Stimulated activated CD4-positive, alpha-beta T cell treated with anti-CD3 and anti-CD28 coated beads, TNF-alpha, amount 100 ng/mL, for 1 hour (primary cell): ENCODE data around the gene CTRB1.
"Not testable (repeated sequence)": the region's sequence is repeated elsewhere in the genome, so short reads cannot be mapped to it uniquely, and the experiment has no call there.

Source experiments
- DNase-seq, 3 donors: peaks; one replicate each; pipeline ENCODE4 v3.0.0-alpha.2; 2020; ENCODE audit warnings: low read depth in 3 of 3, low spot score in 1 of 3

Gene CTRB1

GRCh38 chr16:75267631-75268264, 49.0 kb downstream of the CTRB1 start:
- DNase-seq = no peak

GRCh38 chr16:75269358-75269757, 50.6 kb downstream of the CTRB1 start:
- DNase-seq = not testable (repeated sequence)

DNA sequence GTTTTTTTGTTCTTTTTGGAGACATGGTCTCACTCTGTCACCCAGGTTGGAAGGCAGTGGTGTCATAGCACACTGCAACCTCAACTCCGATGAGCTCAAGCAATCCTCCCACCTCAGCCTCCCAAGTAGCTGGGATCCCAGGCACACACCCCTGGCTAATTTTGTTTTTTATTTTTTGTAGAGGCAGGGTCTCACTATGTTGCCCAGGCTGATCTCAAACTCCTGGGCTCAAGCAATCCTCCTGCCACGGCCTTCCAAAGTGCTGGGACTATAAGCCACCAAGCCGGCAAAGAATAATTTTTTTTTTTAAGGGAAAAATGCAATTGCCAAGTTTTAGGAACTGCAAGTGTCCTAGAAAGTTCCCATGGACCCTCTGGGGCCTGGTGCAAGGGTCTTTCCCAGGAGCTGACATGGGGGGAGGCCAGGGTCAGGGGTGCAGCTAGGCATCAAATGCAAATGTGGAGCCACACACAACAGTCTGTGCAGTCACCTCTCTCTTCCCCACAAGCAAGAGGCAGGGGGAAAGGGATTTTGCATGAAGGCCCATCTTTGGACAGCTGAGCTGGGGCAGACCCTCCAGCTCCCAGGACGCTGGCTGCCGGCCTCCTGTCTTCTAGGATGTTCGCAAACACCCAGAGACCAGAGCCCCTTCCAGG, 52.8 kb downstream of the CTRB1 start:
- DNase-seq = no peak

- DNase-seq = no peak
Measured at GRCh38 chr16:75272097-75272551, 53.3 kb downstream of the CTRB1 start.

DNA sequence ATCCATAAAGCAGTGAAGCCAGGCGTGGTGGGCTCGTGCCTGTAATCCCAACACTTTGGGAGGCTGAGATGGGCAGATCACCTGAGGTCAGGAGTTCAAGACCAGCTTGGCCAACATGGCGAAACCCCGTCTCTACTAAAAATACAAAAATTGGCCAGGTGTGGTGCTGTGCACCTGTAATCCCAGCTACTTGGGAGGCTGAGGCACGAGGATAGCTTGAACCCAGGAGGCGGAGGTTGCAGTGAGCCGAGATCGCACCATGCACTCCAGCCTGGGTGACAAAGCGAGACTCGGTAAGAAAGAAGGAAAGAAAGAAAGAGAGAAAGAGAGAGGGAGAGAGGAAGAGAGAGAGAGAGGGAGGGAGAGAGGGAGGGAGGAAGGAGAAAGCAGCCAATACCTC, 53.8 kb downstream of the CTRB1 start:
- not testable (repeated sequence) for DNase-seq

GRCh38 chr16:75273054-75273925, 54.5 kb downstream of the CTRB1 start:
- DNase-seq = no peak
